LHCN-M2 (cell line): ENCODE data around the gene L3MBTL3. TPM values are rescaled to one million over a fixed set of nuclear protein-coding genes. Genes with fewer than 3 reads are reported as not detected.
A peak's percentile ranks its signal among the peaks of the same experiment; 100 is the strongest.

Source experiments
- DNase-seq: peaks from one replicate; pipeline ENCODE4 v3.0.0-alpha.2; 2012; ENCODE audit warnings: low read depth
- polyA plus RNA-seq: library from polyadenylated mRNA; unstranded; fragments of >200 nt; gene quantifications from one replicate; pipeline ENCODE4 v1.2.1, GENCODE V29; 2012; ENCODE audit warnings: missing spikeins
- total RNA-seq: library from RNA; depleted of rRNA; stranded (reverse); fragments of >200 nt; gene quantifications from 2 replicates; pipeline ENCODE4 v1.2.3, GENCODE V29; 2014; rRNA removed

L3MBTL3 gene
- 5.9 and 7.0 TPM in 2 replicates for total RNA-seq
- 2.0 TPM for polyA plus RNA-seq

DNA sequence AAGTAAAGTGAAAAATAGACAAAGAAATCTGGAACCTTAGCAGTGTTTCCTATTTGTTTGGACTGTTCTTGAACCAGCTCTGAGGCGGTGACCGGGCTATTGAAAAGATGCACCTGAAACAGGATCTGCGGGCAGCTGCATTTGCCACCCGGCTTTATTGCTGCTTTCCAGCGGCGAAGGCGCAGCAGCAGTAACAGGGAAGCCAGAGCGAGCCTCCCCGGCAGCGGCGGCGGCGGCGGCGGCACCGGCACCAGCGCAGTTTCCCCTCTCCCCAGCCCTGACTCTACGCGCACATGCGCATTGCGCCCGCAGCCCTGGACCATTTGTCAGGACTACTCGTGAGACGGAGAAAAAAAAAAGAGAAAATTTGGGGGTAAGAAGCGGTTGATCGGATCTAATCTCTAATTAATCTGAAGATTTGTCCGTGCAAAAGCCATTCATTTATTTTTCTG is at the start of gene L3MBTL3:
Gene L3MBTL3 (plus strand): TSS at position 290 of the 452 bp plus-strand sequence. CDS start 24,119 bp downstream, outside the sequence.
- peak; percentile 84 for DNase-seq

DNA sequence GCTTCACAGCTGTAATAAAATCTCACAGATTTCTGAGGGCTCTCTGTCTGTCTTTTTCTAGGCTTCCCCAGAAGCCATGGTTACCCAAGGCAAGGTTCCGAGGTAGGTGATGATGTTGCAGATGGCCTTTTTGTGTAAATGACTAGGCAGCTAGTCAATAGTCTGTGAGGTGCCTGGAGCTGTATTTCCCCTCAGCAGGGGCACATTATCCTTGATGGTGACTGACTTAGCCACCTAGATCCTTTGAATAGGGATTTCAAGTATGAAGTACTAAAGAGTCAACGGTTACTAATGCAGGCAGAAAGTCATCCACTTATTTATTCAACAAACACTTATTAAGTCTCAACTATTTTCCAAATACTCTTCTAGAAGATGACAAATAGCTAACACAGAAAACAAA is 49.3 kb upstream of the L3MBTL3 start:
- DNase-seq: no peak

DNA sequence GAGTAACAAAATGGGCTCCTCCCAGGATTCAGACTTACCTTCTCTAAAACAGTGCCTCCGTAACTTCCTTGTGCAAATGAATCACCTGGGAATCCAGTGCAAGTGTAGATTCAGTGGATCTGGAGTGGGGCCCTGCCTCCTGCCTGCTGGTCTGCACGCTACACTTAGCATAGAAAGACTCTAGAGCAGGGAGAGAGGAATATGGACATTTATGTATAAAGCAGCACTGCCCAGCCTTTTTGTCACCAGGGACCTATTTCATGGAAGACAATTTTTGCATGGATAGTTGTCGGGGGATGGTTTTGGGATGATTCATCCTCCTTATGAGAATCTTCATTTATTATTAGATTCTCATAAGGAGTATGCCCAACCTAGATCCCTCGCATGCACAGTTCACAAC is 42.3 kb upstream of the L3MBTL3 start:
- no peak for DNase-seq

DNA sequence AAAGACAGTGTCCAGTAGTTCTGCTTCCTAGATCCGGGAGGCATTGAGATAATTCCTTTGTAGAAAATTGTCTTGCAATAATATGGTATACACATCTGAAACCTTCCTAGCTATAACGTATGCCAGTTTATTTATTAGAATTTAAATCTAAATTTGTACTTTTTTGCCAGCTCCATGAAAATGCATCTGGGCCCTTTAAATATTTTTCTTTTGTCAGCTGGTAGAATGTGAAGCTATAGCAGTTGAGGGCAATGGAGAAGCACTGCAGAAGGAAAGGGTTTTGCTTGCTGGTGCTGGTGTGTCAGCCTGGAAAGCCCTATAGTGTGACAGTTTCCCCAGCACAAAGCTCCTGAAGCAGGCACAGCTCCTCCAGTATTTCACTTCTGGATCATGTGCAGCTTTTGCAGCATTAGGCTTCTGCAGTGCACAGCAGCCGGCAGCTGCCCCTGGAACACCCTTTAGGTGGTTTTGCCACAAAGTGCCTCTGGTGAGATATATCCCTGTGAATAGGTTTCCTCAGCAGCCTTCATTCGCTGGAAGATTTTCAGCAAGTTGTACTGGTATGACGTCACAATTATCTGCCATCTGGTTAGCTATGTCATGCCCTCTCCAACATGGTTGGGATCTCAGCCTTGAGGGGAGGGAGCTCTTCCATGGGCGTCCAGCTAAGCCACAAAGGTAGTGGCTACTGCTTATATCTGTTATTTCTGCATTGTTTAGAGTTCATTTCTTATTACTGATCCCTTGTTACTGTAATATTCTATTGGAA is 40.0 kb upstream of the L3MBTL3 start:
- DNase-seq: no peak

DNA sequence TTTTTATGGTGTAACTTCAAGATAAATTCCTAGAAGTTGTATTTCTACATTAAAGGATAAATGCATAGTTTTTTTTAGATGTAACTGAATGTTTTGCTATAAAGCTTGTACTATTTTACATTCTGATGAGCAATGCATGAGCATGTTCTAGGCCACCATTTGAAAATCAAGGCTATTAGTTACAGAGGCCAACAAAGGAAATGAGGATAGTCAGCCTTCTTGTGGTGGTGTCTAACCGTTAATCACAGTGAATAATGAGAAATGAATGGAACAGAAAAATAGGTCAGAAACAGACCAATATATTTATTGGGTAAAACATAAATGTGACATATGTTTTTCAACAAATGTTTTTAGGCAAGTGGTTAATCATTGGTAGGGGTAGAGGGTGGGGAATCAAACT is 37.6 kb upstream of the L3MBTL3 start:
- DNase-seq: peak; percentile 32

DNA sequence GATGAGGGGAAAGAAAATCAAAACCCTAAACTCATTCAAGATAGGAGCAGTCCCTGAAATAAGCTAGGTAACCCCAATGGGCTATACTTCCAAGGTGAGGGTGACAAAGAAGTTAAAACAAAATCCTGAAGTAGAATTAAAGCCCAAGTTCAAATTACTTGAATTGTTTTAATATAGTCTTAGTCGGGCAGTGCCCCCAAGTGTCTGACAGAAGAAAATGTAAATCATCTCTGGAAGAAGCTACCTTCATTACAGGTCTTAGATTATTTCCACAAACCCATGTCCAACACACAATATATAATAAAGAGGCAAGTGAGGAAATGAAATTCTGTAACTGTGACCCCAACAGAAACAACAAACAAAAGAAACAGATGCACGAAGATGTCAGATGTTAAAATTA is 36.8 kb upstream of the L3MBTL3 start:
- peak; percentile 16 for DNase-seq

DNA sequence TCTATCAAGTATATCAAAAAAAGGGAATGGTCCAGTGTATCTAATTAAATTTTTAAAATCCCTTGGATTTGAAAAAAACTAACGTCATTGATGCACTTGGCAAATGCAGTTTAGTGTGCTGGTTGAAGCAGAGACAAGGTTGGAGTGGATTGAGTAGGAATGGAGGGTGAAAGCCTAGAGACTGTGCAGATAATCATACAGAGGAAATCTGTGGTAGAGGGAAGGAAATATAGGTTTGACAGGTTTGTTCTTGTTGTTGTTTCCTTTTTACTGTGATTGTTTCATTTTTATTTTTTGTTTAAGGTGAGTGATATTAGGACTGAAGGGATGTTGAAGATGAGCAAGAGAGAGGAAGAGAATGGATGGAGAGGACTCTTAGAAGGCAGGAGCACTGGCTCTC is 29.0 kb upstream of the L3MBTL3 start:
- DNase-seq: no peak

DNA sequence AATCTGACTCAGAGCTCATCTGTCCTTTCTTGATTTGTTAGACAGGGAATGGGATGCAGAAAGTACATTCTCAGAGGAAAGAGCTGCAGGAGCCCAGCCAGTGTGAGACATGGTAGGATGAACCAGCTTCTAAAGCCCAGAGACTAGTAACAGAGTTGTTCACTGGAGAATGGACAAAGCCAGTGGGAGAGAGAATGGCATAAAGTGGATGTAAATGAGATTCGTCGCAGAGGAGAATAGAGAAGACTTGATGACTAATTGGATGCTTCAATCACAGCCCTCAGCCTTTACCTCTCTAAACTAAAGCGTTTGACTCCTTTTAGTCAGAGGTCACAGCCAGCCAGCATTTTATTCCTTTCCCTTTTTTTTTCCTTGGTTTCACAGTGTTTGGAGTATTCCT is 25.5 kb upstream of the L3MBTL3 start:
- no peak for DNase-seq

DNA sequence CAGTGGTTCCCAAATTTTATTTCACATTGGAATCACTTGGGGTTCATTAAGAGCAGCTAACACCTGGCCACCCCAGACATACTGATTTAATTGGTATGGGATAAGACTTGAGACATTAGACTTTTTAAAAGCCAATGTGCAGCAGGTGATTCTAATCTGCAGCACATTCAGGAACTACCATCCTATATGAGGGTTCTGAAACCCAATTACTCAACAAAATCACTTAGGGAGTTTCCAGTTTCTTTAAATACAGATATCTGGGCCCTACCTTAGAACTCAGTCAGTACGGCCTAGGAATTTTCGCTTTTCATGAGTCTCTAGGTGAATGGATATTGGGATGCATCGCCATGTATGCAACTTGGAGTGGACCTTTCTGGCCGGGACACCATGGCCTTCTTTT is 24.0 kb upstream of the L3MBTL3 start:
- DNase-seq: no peak

DNA sequence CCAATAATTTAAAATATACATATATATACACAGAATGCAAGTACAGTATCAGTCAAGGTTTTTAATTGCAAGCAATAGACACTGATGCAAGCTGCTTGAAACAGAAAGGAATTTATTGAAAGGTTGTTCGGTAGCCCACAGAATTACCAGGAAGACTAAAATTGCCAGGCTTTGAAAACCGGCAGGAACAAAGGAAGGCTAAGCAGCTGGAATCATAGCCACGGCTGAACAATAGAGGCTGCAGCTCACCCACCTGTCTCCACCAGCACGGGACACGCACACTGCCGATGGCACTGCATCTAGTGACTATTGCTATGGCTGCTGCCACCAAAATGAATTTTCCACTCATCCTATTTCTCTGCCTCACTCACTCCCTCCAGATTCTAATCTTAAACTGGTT is 22.0 kb upstream of the L3MBTL3 start:
- no peak for DNase-seq

DNA sequence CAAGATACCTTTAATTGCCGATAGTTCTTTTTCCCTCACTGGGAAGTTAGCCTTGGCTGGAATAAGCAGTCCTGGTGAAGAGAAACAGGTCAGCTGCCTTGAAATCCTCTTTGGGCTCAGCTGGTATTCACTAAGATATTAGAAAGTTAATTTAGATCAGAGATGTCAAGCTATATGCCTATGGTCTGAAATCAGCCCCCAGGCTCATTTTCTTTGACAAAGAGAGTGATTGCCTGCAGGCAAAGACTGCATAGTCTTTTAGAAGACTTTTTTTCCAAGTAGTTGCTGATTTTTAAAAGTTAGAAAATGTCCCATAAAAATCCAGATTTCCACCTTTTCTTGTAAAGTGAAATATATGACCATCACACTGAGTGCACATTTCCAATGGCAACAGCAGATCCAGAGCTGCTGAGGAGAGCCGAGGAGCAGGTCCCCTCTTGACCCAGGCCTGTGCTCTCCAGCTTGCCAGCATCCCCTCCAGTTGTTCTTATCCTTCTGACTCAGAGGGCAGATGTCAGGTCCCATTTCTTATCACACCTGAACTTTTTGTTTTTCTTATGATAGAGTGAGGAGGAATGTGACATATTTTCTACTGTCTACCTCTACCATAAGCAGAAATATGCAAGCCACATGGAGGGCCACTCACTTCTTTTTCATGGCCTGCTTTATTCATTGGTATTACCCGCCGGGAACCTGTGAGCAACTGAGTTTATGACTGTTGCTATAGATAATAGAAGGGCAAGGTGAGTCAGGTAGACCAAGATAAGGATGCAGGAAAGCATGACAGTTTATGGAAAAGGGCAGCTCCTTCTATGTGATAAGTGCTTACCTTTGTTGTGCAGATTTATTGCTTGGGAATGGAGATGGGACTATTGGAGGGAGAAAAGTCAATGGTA is 17.6 kb upstream of the L3MBTL3 start:
- no peak for DNase-seq

DNA sequence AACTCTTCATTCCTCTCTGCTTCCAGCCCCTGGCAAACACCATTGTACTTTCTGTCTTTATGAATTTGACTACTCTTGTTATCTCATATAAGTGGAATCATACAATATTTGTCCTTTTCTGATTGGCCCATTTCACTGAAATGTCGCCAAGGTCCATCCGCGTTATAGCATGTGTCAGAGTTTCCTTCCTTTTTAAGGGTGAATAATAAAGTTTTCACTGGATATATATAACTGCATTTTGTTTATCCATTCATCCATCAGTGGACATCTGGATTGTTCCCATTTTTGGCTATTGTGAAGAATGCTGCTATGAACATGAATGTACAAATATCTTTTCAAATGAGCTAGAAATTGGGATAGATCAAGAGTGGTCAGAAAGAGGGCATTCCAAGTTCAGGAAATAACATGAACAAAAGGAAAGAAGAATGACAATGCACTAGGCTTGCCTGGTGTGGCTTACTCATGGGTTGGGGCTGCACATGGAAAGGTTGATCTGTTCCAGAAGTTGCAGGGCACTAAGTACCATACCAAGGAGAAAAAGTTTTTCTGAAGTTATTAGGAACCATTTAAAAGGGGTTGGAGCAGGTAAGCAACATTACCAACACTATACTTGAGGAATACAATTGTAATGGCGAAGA is 10.0 kb upstream of the L3MBTL3 start:
- no peak for DNase-seq

DNA sequence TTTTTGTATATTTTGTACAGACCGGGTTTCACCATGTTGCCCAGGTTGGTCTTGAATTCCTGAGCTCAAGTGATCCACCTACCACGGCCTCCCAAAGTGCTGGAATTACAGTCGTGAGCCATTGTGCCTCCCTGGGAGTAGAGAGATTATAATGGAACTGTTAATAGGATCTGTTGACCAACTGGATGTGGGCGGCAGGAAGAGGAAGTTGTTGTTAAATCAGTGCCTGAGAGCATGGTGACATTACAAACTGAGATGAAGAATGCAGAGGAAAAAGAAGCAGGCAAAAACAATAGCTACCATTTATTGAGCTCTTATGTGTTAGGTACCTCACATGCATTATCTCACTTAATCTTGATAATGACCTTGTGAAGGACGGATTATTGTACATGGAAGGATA is 9.2 kb upstream of the L3MBTL3 start:
- no peak for DNase-seq

DNA sequence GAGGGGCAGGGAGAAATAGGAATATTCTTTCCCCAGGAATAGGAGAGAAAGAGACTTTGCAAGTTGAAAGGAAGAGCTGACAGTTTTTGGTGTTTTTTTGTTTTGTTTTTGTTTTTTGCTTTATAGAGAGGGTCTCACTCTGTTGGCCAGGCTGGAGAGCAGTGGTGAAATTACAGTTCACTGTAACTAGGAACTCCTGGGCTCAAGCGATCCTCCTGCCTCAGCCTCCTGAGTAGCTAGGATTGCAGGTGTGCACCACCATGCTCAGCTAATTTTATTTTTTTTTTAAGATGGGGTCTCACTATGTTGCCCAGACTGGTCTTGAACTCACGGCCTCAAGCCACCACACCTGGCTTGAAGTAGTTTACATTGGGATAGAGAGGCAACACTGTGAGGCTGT is 8.0 kb upstream of the L3MBTL3 start:
- DNase-seq: no peak

DNA sequence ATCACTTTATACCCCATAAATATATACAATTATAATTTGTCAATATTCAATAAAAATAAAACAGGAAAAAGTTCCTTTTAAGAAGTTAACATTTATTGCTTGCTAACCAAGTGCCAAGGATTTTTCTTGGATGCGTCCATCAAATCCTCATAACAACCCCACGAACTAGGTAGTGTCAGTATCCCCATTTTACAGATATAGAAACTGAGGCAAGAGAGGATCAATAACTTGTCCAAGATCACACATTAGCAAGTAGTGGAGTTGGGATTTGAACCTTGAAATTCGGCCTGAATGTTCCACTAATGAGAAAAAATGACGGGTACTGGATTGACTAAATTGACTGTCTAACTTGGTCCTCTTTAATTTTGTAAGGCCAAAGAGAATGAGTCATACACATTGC is 5.7 kb upstream of the L3MBTL3 start:
- DNase-seq: no peak

DNA sequence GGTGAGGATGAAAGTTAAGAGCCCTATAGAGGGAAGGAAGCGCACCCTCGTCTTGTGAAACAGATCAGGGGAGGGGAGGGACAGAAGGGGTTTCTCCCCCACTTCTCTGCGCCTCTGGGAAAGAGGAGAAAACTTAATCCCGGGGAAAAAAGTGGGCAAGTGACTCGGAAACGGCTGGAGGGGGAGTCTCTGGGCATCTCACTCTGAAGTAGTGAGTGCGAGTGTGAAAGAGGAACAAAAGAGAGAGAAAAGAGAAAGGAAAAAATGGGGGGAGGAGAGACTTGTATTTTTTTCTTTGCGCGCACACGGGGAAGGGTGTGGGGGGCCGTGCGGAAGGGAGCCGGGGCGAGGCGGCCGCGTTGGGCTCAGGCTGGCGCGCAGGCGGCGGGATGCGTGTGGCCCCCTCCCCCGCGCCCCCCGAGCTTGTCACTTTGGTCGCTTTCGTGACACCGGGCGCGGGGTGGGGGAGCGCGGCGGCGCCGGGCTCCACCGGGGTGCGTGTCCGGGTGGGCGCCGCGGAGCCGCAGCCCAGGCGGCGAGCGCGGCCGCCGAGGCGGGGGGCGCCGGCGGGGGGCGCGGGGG is 454 bp downstream of the L3MBTL3 start:
- DNase-seq: peak; percentile 18

DNA sequence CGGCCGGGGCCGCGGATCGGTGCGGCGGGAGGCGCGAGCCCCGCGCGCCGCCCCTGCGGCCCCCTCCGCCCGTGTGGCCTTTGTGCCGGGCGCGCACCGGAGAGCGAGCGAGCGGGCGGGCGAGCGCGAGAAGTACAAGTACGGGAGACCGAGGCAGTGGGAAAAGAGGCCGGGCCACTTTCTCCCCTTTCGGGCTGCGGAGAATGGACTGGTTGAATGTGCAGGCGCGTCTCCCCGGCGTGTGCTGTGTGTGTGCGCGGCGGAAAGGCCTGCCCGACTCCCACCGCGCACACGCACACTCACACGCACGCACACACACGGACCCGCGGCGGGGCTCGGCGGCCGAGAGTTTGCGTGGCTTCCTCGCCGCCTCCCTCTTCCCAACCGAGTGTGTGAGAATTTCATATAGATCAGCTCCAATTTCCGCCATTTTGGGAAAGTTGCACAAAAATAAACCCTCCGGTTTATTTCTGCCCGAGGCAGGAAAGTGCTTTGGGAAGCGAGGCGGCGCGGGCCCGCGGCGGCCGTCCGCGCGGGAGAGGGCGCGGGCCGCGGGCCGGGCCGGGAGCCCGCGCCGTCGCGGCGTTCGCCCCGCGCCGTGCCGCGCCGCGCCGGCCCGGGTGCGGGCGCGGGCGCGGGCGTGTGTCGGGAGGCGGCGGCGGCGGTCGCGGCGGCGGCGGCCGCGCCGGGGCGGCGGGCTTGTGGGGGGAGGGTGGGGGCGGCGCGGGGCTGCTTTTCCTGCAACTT is 1.1 kb downstream of the L3MBTL3 start:
- DNase-seq: peak; percentile 39

DNA sequence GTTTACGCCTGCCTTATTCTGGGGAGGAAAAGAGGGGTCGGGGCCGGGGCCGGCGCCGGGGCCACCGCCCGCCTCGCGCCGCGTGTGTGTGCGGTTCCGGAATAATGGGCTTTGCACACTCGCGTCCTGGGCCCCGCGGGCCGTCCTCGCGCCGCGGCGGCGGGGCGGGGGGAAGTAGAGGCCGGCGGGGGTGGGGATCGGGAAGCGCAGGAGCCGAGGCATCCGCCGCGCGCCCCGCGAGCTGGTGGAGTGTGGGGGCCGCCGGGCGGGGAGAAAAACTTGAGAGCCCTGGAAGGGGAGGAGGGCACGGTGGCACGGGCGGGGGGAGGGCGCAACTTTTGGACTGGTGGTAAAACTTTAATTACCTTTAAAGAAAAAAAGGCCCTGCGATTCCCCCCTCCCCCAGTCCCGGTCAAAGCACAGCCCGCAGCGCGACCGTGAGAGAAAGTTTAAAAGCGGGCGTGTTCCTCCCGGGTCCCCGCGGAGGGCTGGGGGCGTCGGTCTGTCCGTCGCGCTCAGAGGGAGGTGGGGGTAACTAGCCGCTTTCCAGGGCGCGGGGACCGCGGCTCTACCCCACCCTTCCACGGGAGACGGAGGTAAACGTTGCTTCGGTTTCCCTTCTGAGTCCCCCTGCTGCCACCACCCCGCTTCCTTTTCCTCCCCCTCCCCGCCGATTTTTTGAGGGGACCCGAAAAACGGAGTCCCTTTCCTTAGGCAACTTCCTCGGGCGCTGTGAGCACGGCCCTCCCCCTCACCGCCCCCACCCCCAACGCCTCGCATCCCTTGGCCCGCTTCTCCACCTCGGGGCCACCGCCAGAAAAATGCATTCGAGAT is 1.9 kb downstream of the L3MBTL3 start:
- no peak for DNase-seq

DNA sequence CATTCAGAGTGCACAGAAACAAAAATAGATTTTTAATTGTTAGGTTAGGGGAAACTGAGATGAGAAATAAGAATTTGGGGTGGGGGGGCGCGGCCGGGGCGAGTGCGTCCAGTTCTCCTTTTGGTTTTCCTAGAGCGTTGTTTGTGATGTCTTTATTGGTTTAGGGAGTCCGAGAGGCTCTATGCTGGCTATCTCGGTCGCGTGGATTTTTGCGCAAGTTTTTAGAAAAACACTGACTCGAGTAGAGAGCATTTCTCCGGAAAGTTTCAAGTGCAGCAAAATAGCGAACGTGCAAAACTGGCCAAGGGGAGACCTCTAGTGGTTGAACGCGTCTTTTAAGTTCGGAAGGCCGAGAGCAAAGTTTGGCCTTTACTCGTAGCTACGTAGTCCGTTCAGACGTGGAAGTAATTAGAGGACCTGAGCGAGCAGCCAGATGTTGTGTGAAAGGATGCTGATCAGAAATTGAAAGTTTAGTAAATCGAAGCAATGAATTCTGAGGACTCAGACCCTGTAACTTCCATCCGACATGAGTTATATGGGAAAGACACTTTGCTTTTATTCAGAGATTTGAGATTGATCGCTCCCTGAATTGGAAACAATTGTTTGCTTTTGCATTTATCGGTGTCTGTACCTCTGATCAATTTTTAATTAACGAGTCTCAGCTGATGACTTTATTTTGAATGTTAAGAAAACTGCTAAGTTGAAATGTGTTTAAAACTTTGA is 2.7 kb downstream of the L3MBTL3 start:
- peak; percentile 92 for DNase-seq
